Esophagus squamous epithelium (tissue), 4 donors: Measurements from ENCODE around the gene NDRG2.
"Not testable (repeated sequence)": the region's sequence is repeated elsewhere in the genome, so short reads cannot be mapped to it uniquely, and the experiment has no call there.

Source experiments
- POLR2A ChIP-seq, 4 donors: fragments of 450-650 bp; IDR thresholded peaks; one replicate each; pipeline ENCODE4 v1.6.1; 2017; ENCODE audit warnings: antibody characterized with exemption in 4 of 4, mild to moderate bottlenecking in 4 of 4, moderate library complexity in 3 of 4
- TF ChIP-seq, protein P1 (sequence below), 6 experiments: fragments of 450-650 bp in 4 of 6; fragments of 200-600 bp in 2 of 6; sonication (generic) in 2 of 6; IDR thresholded peaks; one replicate each; pipeline ENCODE4 v1.5.1; 2016 to 2019; ENCODE audit warnings: antibody characterized with exemption in 6 of 6, mild to moderate bottlenecking in 4 of 6, moderate library complexity in 4 of 6

DNA sequence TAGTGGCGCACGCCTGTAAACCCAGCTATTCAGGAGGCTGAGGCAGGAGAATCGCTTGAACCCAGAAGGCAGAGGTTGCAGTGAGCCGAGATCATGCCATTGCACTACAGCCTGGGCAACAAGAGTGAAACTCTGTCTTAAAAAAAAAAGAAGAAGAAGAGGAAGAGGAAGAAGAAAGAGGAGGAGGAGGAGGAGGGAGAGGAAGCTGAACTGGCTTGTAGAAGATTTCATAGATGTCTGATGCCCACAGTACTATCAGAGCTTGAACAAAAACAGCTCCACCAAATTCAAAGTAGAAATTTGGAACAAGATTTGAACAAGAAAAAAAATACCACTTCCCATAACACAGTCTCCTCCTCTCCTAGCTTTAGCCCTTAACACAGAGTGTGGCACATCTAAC, 39.2 kb downstream of the NDRG2 start:
- TF ChIP-seq, protein P1, sequence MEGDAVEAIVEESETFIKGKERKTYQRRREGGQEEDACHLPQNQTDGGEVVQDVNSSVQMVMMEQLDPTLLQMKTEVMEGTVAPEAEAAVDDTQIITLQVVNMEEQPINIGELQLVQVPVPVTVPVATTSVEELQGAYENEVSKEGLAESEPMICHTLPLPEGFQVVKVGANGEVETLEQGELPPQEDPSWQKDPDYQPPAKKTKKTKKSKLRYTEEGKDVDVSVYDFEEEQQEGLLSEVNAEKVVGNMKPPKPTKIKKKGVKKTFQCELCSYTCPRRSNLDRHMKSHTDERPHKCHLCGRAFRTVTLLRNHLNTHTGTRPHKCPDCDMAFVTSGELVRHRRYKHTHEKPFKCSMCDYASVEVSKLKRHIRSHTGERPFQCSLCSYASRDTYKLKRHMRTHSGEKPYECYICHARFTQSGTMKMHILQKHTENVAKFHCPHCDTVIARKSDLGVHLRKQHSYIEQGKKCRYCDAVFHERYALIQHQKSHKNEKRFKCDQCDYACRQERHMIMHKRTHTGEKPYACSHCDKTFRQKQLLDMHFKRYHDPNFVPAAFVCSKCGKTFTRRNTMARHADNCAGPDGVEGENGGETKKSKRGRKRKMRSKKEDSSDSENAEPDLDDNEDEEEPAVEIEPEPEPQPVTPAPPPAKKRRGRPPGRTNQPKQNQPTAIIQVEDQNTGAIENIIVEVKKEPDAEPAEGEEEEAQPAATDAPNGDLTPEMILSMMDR (IDR thresholded peaks at IDR 0.05): not testable (repeated sequence)
- TF ChIP-seq POLR2A (IDR thresholded peaks at IDR 0.05): not testable (repeated sequence)
